ENCODE measurements around the gene TMIGD1.

TMIGD1 gene

DNA sequence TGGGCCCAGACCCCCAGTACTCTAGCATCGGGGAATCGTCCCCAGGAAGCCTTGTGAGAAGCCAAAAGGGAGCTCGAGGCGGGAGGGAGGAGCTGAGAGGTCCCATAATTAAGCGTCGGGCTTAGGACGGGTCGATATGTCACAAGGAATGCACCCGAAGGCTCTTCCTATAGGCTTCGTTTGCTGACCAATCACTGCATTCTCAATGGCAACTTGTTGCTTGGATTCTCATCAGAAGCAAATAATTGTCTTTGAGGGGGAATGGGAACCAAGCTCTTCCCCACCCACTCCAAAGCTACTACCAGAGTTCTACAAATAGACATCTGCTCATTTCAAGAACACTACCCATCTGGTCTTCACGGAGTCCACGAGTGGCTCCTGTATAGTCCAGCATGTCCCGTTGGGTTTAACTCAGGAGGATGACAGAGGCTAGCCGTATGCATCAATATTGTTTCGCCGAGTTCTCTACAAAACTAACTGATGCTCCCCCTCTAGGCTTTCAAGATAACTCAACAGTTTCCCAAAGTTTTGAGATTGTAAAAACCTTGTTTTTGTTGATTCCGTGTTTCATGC is 41.5 kb downstream of the TMIGD1 start:
- DNase-seq (ENCODE audit: low read depth in 2 of 3, low spot score in 2 of 3): no peak

DNA sequence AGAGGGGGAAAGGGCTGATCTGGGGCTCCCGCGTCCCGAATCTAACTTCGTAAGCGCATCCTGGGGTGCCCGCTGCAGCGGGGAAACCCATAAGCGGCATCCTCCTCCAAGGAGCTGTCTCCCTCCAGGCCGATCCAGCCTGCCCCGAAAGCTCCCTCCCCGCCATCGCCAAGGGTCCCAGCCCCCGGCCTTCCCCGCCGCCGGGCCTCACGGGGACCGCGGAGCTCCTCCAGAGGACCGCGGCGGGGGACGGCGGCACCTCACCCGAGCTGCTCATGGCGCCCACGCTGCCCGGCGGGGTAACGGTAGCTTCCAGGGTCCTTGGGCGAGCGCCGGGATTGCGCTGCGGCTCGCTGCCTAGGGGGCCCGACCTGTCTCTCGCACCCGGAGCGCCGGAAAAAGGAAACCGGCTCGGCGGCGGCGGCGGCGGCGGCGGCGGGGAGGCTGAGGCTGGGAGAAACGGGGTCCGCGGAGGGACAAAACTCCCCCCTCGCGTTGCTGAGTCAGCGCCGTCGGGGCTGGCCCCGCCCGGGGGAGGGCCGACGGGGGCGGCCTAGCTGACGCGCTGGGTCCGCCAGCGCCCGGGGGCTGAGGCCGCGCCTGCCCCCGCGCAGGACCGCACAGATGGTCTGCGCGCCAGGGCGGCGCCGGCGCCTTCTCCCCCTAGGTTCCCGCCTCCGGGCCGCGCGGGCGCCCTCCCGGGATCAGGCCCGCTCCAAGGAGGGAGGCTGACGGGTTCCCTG is 42.1 kb downstream of the TMIGD1 start, which contains the start of gene BLMH:
BLMH (minus strand) TSS at position 402 of the 743 bp plus-strand sequence; CDS start at position 277, 125 bp downstream.
- DNase-seq (ENCODE audit: low read depth in 2 of 3, low spot score in 2 of 3): peak; percentile 65 to 76 (median 74)

DNA sequence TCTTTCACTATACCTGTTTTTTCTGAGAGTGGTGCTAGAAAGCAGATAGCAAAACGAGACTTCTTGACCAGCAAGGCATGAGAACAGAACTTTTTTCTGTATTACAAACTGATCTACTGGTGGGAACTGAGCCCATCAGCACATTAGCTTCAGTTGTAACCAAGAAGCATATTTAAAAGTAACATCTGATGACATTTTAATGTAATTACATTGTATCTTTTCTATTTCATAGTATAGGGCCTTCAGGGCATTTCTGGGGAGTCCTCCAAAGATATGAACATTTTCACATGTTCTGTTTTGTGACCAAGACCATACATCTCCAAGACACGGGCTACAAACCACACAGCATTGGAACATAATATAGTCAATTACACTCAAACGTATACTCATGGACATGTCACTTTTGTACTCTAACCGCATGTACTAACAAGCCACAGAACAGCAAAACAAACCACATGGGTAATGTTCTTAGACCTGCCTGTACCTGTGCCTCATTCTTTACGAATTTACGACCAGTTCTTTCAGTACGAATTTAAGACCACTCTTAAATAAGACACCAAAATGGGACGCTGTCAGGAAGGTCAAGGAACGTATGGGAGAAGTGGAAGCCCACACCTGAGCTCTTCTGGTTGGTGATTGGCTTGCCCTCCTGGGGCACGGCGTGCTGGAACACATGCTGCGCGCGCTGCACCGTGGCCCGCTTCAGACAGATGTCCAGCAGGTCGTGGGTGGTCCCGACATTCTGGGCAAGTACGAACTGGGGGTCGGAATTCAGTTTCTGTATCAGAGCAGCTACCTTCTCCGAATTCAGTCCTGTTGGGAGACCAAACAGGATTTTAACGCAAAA is 42.9 kb downstream of the TMIGD1 start:
- peak in 2 of 3 experiments; percentile 11 to 12 for DNase-seq (ENCODE audit: low read depth in 2 of 3, low spot score in 2 of 3)

DNA sequence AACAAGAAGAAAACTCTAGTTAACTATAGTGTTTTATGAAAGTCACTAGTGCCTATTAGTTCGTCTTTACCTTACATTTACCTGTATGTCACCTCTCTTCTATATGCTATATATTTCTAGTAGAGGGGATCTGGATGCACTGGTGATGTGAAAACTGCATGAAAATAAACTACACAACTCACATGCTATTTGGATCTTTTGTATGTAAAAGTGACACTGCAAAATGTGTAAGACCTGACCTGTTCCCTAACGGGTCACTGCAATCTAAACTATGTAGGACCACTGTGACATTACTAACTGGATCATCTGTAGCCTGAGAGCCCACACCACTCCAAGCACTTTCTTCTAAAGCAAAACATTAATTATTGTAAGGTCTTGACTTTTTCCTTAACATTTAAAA is 43.8 kb downstream of the TMIGD1 start:
- DNase-seq (ENCODE audit: low read depth in 2 of 3, low spot score in 2 of 3): no peak

DNA sequence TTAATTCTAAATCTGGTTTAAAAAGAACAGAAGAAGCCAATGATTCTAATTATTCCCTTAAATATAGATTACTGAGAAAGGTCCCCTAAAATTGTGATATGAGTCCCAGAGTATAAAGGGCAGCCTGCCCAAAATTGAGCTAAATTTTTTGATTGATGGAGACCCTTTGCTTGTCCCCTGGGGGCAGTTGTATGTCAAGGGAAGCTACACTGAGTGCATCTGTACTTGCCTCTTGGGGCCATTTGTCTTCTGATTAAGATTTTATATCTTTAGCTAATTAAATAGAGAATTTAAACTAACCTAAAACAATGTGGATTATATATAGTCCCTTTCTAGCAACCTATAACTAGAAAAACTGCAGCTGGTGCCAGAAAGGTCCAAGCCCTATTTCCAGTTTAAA is 54.7 kb downstream of the TMIGD1 start:
- DNase-seq (ENCODE audit: low read depth in 2 of 3, low spot score in 2 of 3): no peak

DNA sequence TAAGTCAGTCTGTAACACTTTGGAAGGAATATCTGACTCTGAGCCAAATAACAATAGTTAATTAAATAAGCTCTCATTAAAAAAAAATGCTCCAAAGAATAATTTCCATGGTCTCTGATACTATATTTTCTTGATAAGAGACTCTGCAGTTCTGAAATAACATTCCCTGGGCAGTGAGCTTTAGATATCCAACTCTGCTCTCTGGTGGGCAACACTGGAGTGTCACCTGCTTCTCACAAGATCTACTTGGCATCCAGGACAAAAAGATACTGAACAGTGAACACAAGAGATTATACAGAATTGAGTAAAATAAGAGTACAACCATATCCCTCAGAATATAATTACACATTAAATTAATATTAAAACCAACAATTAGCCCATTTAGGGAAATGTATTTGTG is 55.8 kb downstream of the TMIGD1 start:
- no peak for DNase-seq (ENCODE audit: low read depth in 2 of 3, low spot score in 2 of 3)

DNA sequence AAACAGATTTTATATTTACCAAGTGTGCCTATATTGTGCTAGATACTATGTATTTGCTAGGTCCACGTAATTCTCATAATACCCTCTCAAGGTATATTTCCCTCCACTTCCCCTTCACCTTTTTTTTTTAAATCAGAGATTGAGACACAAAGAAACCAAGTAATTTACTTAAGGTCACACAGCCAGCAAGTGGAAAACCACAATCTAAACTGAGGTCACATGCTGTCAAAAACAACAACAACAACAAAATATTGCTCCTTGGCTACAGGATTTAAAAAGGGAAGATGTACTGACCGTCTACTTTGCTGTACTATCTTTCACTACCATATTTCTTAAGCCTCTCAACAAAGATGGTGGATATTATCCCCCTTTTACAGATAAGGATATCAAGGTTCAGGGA is 57.9 kb downstream of the TMIGD1 start:
- DNase-seq (ENCODE audit: low read depth in 2 of 3, low spot score in 2 of 3): no peak

GRCh38 chr17:30274887-30275286 is 59.0 kb downstream of the TMIGD1 start:
- DNase-seq (ENCODE audit: low read depth in 2 of 3, low spot score in 2 of 3): no peak

DNA sequence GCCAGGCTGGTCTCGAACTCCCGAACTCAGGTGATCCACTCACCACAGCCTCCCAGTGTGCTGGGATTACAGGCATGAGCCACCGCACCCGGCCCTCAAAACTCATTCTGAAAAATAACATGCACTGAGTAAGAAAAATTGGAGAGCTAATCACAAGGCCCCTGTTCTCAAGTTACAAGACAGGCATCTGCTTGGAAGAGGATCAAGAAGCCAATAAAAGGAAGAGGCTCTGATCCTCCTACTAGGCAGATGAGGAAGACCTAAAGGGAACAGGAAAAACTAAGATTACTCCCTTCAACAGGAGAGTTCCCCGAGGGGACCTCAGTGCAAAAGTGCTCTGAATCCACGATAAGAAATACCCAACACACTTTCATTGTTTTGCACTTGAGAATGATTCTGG is 60.5 kb downstream of the TMIGD1 start:
- no peak for DNase-seq (ENCODE audit: low read depth in 2 of 3, low spot score in 2 of 3)

DNA sequence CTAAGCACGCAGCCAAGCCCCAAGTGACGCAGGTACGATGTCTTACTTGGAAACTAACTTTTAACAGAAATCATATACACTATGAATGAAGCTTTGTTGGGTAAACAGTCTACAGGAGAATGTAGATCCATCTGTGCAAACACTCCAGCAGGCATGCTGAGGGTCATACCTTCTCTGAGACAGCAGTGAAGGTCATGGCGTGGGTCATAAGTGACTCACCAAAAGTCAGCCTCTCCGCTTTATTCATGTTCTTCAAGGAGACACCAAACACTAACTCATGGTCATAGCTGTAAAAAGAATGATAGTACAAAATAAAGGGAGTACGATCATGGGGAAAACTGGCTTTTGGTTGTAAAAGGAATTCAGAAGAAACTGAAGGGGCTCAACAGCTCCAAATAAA is 62.8 kb downstream of the TMIGD1 start:
- no peak for DNase-seq (ENCODE audit: low read depth in 2 of 3, low spot score in 2 of 3)

- DNase-seq (ENCODE audit: low read depth in 2 of 3, low spot score in 2 of 3): no peak
Measured at GRCh38 chr17:30267625-30268024, 66.2 kb downstream of the TMIGD1 start.

Measured in activated CD8-positive, alpha-beta memory T cell treated with anti-CD3 and anti-CD28 coated beads for 48 hours (primary cell).